ENCODE measurements around the gene FAM25A. TPM values are rescaled to one million over a fixed set of nuclear protein-coding genes. Genes with fewer than 3 reads are reported as not detected.
"Not testable (repeated sequence)": the region's sequence is repeated elsewhere in the genome, so short reads cannot be mapped to it uniquely, and the experiment has no call there.

FAM25A gene
- total RNA-seq, 1 experiment from 2014 or later: 11.4 TPM

- TF ChIP-seq EZH2 (IDR thresholded peaks at IDR 0.05; ENCODE audit: low read depth) (no peak), CTCF (conservative IDR thresholded peaks at IDR 0.05) (no peak)
- no peaks in the 10 kb centered on the region for H3K9me2 ChIP-seq (ENCODE audit: insufficient read depth)
- H3K36me3 ChIP-seq (ENCODE audit: low read depth): no peaks in the 10 kb centered on the region
- H3K4me2 ChIP-seq: peak overlapping the region; percentile 95; the same call in 1 of the 2 replicates
- no peak overlapping the region for H3K4me3 ChIP-seq
- H3K79me2 ChIP-seq (ENCODE audit: low read depth): peaks cover 24% of the 10 kb centered on the region
- H3F3A ChIP-seq (ENCODE audit: insufficient read depth, low read depth): peaks cover 47% of the 10 kb centered on the region
- peaks cover 55% of the 10 kb centered on the region for H3K4me1 ChIP-seq (replicated peaks; ENCODE audit: insufficient read depth)
- H4K20me1 ChIP-seq (ENCODE audit: insufficient read depth): no peaks in the 10 kb centered on the region
- no peak overlapping the region for H2AFZ ChIP-seq
- DNase-seq: no peak
- CTCF ChIA-PET: no interaction called here
- POLR2A ChIA-PET (ENCODE audit: unreplicated experiment): no interaction called here
- no peaks in the 10 kb centered on the region for H3K27me3 ChIP-seq (ENCODE audit: insufficient read depth, low read depth)
- no TSS peak for BruUV-seq (replicated peaks)
- intact Hi-C loops (cut with micrococcal nuclease; ENCODE audit: unreplicated experiment): loop anchor here (5.0 kb wide), 1 partner anchor 50 kb away; the partner anchor contains the start of gene FAM25A
- peak overlapping the region; percentile 91 for H3K27ac ChIP-seq
- H3K9me3 ChIP-seq (ENCODE audit: insufficient read depth, low read depth): no peaks in the 10 kb centered on the region
Observed at GRCh38 chr10:86972613-86973380, 47.3 kb upstream of the FAM25A start.

GRCh38 chr10:86974484-86974883, 45.6 kb upstream of the FAM25A start:
- Histone ChIP-seq H3K36me3 (ENCODE audit: low read depth) (no peaks in the 10 kb centered on the region), H2AFZ (no peak overlapping the region; the same call in none of the 2 replicates), H4K20me1 (ENCODE audit: insufficient read depth) (no peaks in the 10 kb centered on the region), H3K79me2 (ENCODE audit: low read depth) (peaks cover 9% of the 10 kb centered on the region; the same call in 1 of the 2 replicates), H3K4me3 (peak overlapping the region; percentile 47; the same call in 1 of the 2 replicates), H3K27me3 (ENCODE audit: insufficient read depth, low read depth) (no peaks in the 10 kb centered on the region), H3K9me3 (ENCODE audit: insufficient read depth, low read depth) (no peaks in the 10 kb centered on the region), H3K9me2 (ENCODE audit: insufficient read depth) (no peaks in the 10 kb centered on the region), H3K4me1 (replicated peaks; ENCODE audit: insufficient read depth) (peaks cover 63% of the 10 kb centered on the region), H3K27ac (peak overlapping the region; percentile 78), H3K4me2 (peak overlapping the region; percentile 80), H3F3A (ENCODE audit: insufficient read depth, low read depth) (peaks cover 53% of the 10 kb centered on the region)
- intact Hi-C loops (cut with micrococcal nuclease; ENCODE audit: unreplicated experiment): loop anchor here (5.0 kb wide), 1 partner anchor 48 kb away; the partner anchor contains the start of gene FAM25A
- POLR2A ChIA-PET (ENCODE audit: unreplicated experiment): interaction anchor here (0.6 to 0.7 kb wide), 2 partner anchors 91 to 117 kb away, joined by 6 to 7 read pairs; no protein-coding TSS in a partner anchor
- TF ChIP-seq CTCF (conservative IDR thresholded peaks at IDR 0.05) (no peak), EZH2 (IDR thresholded peaks at IDR 0.05; ENCODE audit: low read depth) (no peak)
- CTCF ChIA-PET: interaction anchor here (0.6 kb wide), 1 partner anchor 9 kb away, joined by 3 read pairs; no protein-coding TSS in a partner anchor
- BruUV-seq (replicated peaks): no TSS peak
- peak in 1 of 2 experiments; percentile 88 for DNase-seq

GRCh38 chr10:86976362-86977056, 43.6 kb upstream of the FAM25A start:
- ChIA-PET CTCF (no interaction called here), POLR2A (ENCODE audit: unreplicated experiment) (no interaction called here)
- H2AFZ ChIP-seq: no peak overlapping the region
- H3K9me3 ChIP-seq (ENCODE audit: insufficient read depth, low read depth): no peaks in the 10 kb centered on the region
- peaks cover 69% of the 10 kb centered on the region for H3K4me1 ChIP-seq (replicated peaks; ENCODE audit: insufficient read depth)
- no peaks in the 10 kb centered on the region for H3K79me2 ChIP-seq (ENCODE audit: low read depth)
- no peak overlapping the region for H3K4me2 ChIP-seq
- TF ChIP-seq EZH2 (IDR thresholded peaks at IDR 0.05; ENCODE audit: low read depth) (no peak), CTCF (conservative IDR thresholded peaks at IDR 0.05) (no peak)
- no peak overlapping the region for H3K27ac ChIP-seq
- H3K36me3 ChIP-seq (ENCODE audit: low read depth): no peaks in the 10 kb centered on the region
- no peak for DNase-seq
- no peak overlapping the region for H3K4me3 ChIP-seq
- no peaks in the 10 kb centered on the region for H4K20me1 ChIP-seq (ENCODE audit: insufficient read depth)
- BruUV-seq (replicated peaks): no TSS peak
- no peaks in the 10 kb centered on the region for H3K27me3 ChIP-seq (ENCODE audit: insufficient read depth, low read depth)
- intact Hi-C loops (cut with micrococcal nuclease; ENCODE audit: unreplicated experiment): no loop called here
- H3K9me2 ChIP-seq (ENCODE audit: insufficient read depth): no peaks in the 10 kb centered on the region
- H3F3A ChIP-seq (ENCODE audit: insufficient read depth, low read depth): peaks cover 40% of the 10 kb centered on the region

- peak overlapping the region; percentile 58 for H3K27ac ChIP-seq
- peaks cover 50% of the 10 kb centered on the region for H3K4me1 ChIP-seq (replicated peaks; ENCODE audit: insufficient read depth)
- CTCF ChIA-PET; H3K79me2 ChIP-seq (ENCODE audit: low read depth); POLR2A ChIA-PET (ENCODE audit: unreplicated experiment); H3K9me2 ChIP-seq (ENCODE audit: insufficient read depth); H3K4me3 ChIP-seq; BruUV-seq (replicated peaks); intact Hi-C loops (cut with micrococcal nuclease; ENCODE audit: unreplicated experiment); H3K27me3 ChIP-seq (ENCODE audit: insufficient read depth, low read depth); H4K20me1 ChIP-seq (ENCODE audit: insufficient read depth); H3K36me3 ChIP-seq (ENCODE audit: low read depth); H2AFZ ChIP-seq; H3K9me3 ChIP-seq (ENCODE audit: insufficient read depth, low read depth): not testable (repeated sequence)
- peak overlapping the region; percentile 15 for H3K4me2 ChIP-seq
- H3F3A ChIP-seq (ENCODE audit: insufficient read depth, low read depth): peaks cover 25% of the 10 kb centered on the region
- DNase-seq: peak in 1 of 2 experiments; percentile 55
Observed at GRCh38 chr10:86978457-86978856, 41.6 kb upstream of the FAM25A start.
